Heart left ventricle (tissue), 16 donors: Measurements from ENCODE around the gene ROCK2. TPM values are rescaled to one million over a fixed set of nuclear protein-coding genes. Genes with fewer than 3 reads are reported as not detected.

Source experiments
- ATAC-seq, 4 donors: fragments of 200-7000 bp; cut with Tn5 transposase; one replicate each; pipeline ENCODE4 v1.9.1; 2020 to 2022; ENCODE audit warnings: moderate library complexity in 4 of 4, mild to moderate bottlenecking in 3 of 4, moderate number of reproducible peaks in 1 of 4
- DNase-seq, 5 donors: peaks; one replicate each; pipeline ENCODE4 v3.0.0-alpha.2; 2020
- H3K27ac ChIP-seq, 12 donors: fragments of 200-600 bp; sonication (generic) in 4 of 12; one replicate each; pipeline versions ENCODE4 v1.5.0 to v1.8.0; 2016 to 2022; ENCODE audit warnings: mild to moderate bottlenecking in 2 of 12
- H3K27me3 ChIP-seq, 9 donors: fragments of 200-600 bp; sonication (generic) in 2 of 9; one replicate each; pipeline versions ENCODE4 v1.5.1 to v1.8.0; 2016 to 2022; ENCODE audit warnings: mild to moderate bottlenecking in 3 of 9
- H3K36me3 ChIP-seq, 9 donors: fragments of 200-600 bp; sonication (generic) in 2 of 9; one replicate each; pipeline versions ENCODE4 v1.5.0 to v1.8.0; 2018 to 2022; ENCODE audit warnings: mild to moderate bottlenecking in 2 of 9
- H3K4me1 ChIP-seq, 12 donors: fragments of 200-600 bp; sonication (generic) in 4 of 12; one replicate each; pipeline versions ENCODE4 v1.5.0 to v1.8.0; 2016 to 2022; ENCODE audit warnings: mild to moderate bottlenecking in 3 of 12
- H3K4me3 ChIP-seq, 12 donors: fragments of 200-600 bp; sonication (generic) in 4 of 12; one replicate each; pipeline versions ENCODE4 v1.5.0 to v1.8.0; 2017 to 2022; ENCODE audit warnings: mild to moderate bottlenecking in 9 of 12, moderate library complexity in 4 of 12
- H3K9me3 ChIP-seq, 12 donors: fragments of 200-600 bp; sonication (generic) in 4 of 12; one replicate each; pipeline versions ENCODE4 v1.5.0 to v1.8.0; 2016 to 2022; ENCODE audit warnings: mild to moderate bottlenecking in 1 of 12
- POLR2A ChIP-seq, 2 donors: fragments of 450-650 bp; IDR thresholded peaks; one replicate each; pipeline ENCODE4 v1.6.1; 2017; ENCODE audit warnings: antibody characterized with exemption in 2 of 2, mild to moderate bottlenecking in 2 of 2, moderate library complexity in 2 of 2
- WGBS, 4 donors: extraction: QIAGEN DNeasy Blood & Tissue Kit in 2 of 4; methylation state at CpG; one replicate each; pipeline versions ENCODE4 v1.1.5 to v1.1.7; 2013 to 2018; 5-methylcytosine and 5-hydroxymethylcytosine counted together
- intact Hi-C, 10 donors: fragments of 100-400 bp; cut with DNase I; formaldehyde crosslinking; loops; one replicate each; pipeline versions ENCODE4 v1.11.1 to v1.14.2; 2022
- polyA plus RNA-seq, 2 donors: library from polyadenylated mRNA; stranded (reverse); fragments of 200-250 nt; gene quantifications; one replicate each; pipeline ENCODE4 v1.2.3, GENCODE V29; 2013
- total RNA-seq, 9 donors: library from RNA; depleted of rRNA in 2 of 9; stranded (reverse); fragments of >200 nt in 2 of 9; fragmentation: NEBNext Ultra II Directional in 3 of 9; extraction: Animal tissue kit (Norgen Biotek cat#: 25700) in 3 of 9; gene quantifications; one replicate each; pipeline versions ENCODE4 v1.1.0 to v1.2.4, GENCODE V29; 2016 to 2023
- TF ChIP-seq, protein P1 (sequence below), 12 donors: fragments of 200-600 bp; sonication (generic) in 4 of 12; IDR thresholded peaks; one replicate each; pipeline versions ENCODE4 v1.5.0 to v1.8.0; 2018 to 2022; ENCODE audit warnings: antibody characterized with exemption in 12 of 12, mild to moderate bottlenecking in 5 of 12
- donor health status: ischemic (EF 13 %, LVEDD 7.1; RV severe dilation, severe dysfunction).
- donor health status: healthy with polysubstance abuse.
- donor health status: DM: no; HTN: yes; CAD: no.
- donor health status: DM: no; HTN: no; CAD: no.
- donor health status: ischemic (EF 25% LVEDD 6.9; RV normal size, moderate dysfunction).
- donor health status: ischemic (EF 25% LVEDD 5.7; RV mildly dilated, moderate dysfunction).
- donor health status: healthy.
- donor health status: DM: yes; HTN: yes; CAD: no.
- donor health status: ischemic (EF 35%, LVEDD 5.7; RV mildly dilated, moderate dysfunction).
- donor health status: nonischemic (EF 11% LVEDD 7.7; RV severe dilation, severe dysfunction).
- donor health status: DM: yes; HTN: yes; CAD: no.
- donor health status: PGD.
- donor health status: ischemic (EF 29% LVEDD 5.4; RV normal size, mild dysfunction).
- donor health status: nonischemic (EF 23%, LVEDD 6.1; RV moderate dilation, normal function).

Gene ROCK2
- total and polyA plus RNA-seq, 11 donors = 6.1 to 44.3 (median 38.0) TPM

DNA sequence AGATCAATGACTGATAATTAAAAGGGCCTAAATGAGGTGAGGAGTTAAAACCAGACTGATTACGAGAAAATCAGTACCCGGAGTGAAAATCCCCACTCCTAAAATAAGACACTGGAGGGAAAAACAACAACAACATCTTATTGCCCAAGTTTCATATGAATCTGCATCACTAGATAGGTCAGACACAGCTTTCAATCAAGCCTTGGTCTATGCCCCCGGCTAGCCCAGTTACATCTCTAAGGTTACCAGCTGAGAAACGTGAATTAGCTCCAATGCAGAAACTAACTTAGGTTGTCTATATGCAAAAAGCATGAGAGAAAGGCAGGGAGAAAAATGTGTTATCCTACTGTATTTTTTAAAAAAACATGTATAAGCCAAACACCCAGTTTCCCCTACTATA lies 53.7 kb downstream of the ROCK2 start:
- no peak for DNase-seq
- H3K9me3 ChIP-seq = peaks cover 0 to 9% (median 0%) of the 10 kb centered on the region in 12 donors
- no peak for ATAC-seq

DNA sequence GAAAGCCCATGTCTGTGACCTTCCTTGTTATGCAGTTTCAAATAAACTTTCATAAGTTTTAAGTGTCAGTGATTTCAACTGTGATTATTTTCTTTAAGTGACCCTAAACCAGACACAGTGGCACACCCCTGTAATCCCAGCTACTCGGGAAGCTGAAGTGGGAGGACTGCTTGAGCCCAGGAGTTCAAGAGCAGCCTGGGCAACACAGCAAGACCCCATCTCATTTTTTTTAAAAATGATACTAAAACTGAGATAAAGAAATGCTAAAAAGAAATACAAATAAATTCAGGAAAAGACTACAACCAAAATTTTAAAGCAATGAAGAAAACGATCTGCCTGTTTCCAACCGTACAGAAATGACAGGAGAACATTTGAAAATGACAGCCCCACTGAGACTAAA lies 54.2 kb downstream of the ROCK2 start:
- peak overlapping the region in 1 of 12 donors; percentile 12 for H3K27ac ChIP-seq
- intact Hi-C loops = loop anchor here in 3 of 10 donors (5.0 to 10.0 kb wide), 2 partner anchors 45 to 52 kb away; partner anchors contain the start of gene ROCK2 (in 2 of the 3)
- no peak overlapping the region for H3K4me3 ChIP-seq
- no peaks in the 10 kb centered on the region for H3K27me3 ChIP-seq
- no peak for ATAC-seq
- DNase-seq = no peak
- WGBS, 4 donors = 79 to 82% (median 81%) methylated on average over 3 of the region's 3 CpGs
- TF ChIP-seq, protein P1, sequence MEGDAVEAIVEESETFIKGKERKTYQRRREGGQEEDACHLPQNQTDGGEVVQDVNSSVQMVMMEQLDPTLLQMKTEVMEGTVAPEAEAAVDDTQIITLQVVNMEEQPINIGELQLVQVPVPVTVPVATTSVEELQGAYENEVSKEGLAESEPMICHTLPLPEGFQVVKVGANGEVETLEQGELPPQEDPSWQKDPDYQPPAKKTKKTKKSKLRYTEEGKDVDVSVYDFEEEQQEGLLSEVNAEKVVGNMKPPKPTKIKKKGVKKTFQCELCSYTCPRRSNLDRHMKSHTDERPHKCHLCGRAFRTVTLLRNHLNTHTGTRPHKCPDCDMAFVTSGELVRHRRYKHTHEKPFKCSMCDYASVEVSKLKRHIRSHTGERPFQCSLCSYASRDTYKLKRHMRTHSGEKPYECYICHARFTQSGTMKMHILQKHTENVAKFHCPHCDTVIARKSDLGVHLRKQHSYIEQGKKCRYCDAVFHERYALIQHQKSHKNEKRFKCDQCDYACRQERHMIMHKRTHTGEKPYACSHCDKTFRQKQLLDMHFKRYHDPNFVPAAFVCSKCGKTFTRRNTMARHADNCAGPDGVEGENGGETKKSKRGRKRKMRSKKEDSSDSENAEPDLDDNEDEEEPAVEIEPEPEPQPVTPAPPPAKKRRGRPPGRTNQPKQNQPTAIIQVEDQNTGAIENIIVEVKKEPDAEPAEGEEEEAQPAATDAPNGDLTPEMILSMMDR (IDR thresholded peaks at IDR 0.05) = no peak
- TF ChIP-seq POLR2A (IDR thresholded peaks at IDR 0.05) = no peak
- peaks cover 0 to 68% (median 43%) of the 10 kb centered on the region in 12 donors for H3K4me1 ChIP-seq
- peaks cover 0 to 10% (median 7%) of the 10 kb centered on the region in 9 donors for H3K36me3 ChIP-seq
- peaks cover 0 to 9% (median 0%) of the 10 kb centered on the region in 12 donors for H3K9me3 ChIP-seq

More for the DNA sequence above, 53.7 kb downstream of the ROCK2 start:
- no peak for TF ChIP-seq POLR2A (IDR thresholded peaks at IDR 0.05)
- TF ChIP-seq, protein P1 (IDR thresholded peaks at IDR 0.05) = no peak
- Histone ChIP-seq H3K36me3 (peaks cover 0 to 6% (median 2%) of the 10 kb centered on the region in 9 donors), H3K27ac (no peak overlapping the region), H3K27me3 (no peaks in the 10 kb centered on the region), H3K4me1 (peaks cover 0 to 68% (median 45%) of the 10 kb centered on the region in 12 donors), H3K4me3 (no peak overlapping the region)
- WGBS, 4 donors = 88 to 93% (median 92%) methylated on average over 4 of the region's 4 CpGs
- intact Hi-C loops = loop anchor here in 3 of 10 donors (5.0 to 10.0 kb wide), 2 partner anchors 46 to 52 kb away; partner anchors contain the start of gene ROCK2 (in 2 of the 3)

DNA sequence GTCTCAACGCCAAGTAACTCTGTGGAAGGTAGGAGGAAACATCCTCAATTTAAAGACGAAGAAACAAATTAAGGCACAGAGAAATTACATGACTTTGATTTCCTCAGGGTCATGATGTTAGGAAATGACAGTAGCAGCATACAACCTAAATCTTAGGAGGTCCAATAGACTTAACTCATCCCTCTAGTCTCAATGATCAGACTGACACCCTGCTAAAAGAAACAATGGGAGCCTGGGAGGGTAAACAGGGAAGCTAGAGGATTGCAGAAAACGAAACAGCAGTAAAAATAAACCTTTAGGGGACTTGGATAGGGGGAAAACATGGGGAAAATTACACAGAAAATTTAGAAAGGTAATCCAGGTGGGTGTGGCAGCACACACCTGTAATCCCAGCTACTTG lies 56.0 kb downstream of the ROCK2 start:
- no peak for TF ChIP-seq POLR2A (IDR thresholded peaks at IDR 0.05)
- TF ChIP-seq, protein P1 (IDR thresholded peaks at IDR 0.05) = no peak
- WGBS, 4 donors = 54 to 65% (median 55%) methylated on average over 3 of the region's 3 CpGs
- Histone ChIP-seq H3K9me3 (peaks cover 0 to 15% (median 4%) of the 10 kb centered on the region in 12 donors), H3K36me3 (peaks cover 0 to 28% (median 22%) of the 10 kb centered on the region in 9 donors), H3K27me3 (no peaks in the 10 kb centered on the region), H3K4me3 (no peak overlapping the region), H3K27ac (peak overlapping the region in 6 of 12 donors; percentile 5 to 57 (median 20)), H3K4me1 (peaks cover 0 to 67% (median 43%) of the 10 kb centered on the region in 12 donors)
- intact Hi-C loops = loop anchor here in 3 of 10 donors (5.0 to 10.0 kb wide), 2 partner anchors 46 to 54 kb away; partner anchors contain the start of gene ROCK2 (in 2 of the 3)
- ATAC-seq = no peak
- no peak for DNase-seq

DNA sequence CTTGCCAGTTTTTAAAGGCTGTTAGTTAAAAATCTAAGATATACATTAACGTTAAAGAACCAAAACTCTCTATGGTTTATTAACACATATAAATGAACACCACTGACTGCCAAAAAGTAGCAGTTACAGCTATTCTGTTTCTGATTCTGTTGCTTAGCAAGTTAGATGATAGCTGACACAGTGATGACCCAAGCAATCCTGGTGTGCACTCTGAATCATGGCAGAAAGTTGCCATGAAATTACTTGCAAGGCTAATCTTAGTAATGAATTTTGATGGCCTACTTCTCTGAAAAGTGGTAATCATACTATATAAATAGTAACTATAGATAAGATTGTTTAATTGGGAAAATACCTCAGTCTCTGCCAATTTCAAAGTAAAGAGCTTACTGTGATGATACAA lies 57.7 kb downstream of the ROCK2 start:
- DNase-seq (peak in 1 of 5 donors; percentile 27), ATAC-seq (peak; percentile 82 to 89 (median 88))
- Histone ChIP-seq H3K9me3 (peaks cover 0 to 8% (median 4%) of the 10 kb centered on the region in 12 donors), H3K27ac (peak overlapping the region in 11 of 12 donors; percentile 7 to 63 (median 24)), H3K4me1 (peaks cover 0 to 50% (median 27%) of the 10 kb centered on the region in 12 donors), H3K4me3 (no peak overlapping the region), H3K36me3 (peaks cover 0 to 28% (median 22%) of the 10 kb centered on the region in 9 donors), H3K27me3 (no peaks in the 10 kb centered on the region)
- WGBS, 4 donors = 47 to 60% (median 53%) methylated on average over 1 of the region's 1 CpG
- intact Hi-C loops = loop anchor here in 3 of 10 donors (5.0 to 10.0 kb wide), 2 partner anchors 48 to 56 kb away; partner anchors contain the start of gene ROCK2 (in 2 of the 3)
- TF ChIP-seq POLR2A (IDR thresholded peaks at IDR 0.05) = no peak
- TF ChIP-seq, protein P1 (IDR thresholded peaks at IDR 0.05) = no peak
